ENCODE results near the gene PML.

GRCh38 chr15:73954188-73955145 is 40.0 kb upstream of the PML start:
- TF ChIP-seq EZH2 (optimal IDR thresholded peaks at IDR 0.05; ENCODE audit: low read depth, low read length) (no peak), EZH2phosphoT487 (IDR thresholded peaks at IDR 0.05; ENCODE audit: low read length) (no peak)
- TF ChIP-seq, protein P1, sequence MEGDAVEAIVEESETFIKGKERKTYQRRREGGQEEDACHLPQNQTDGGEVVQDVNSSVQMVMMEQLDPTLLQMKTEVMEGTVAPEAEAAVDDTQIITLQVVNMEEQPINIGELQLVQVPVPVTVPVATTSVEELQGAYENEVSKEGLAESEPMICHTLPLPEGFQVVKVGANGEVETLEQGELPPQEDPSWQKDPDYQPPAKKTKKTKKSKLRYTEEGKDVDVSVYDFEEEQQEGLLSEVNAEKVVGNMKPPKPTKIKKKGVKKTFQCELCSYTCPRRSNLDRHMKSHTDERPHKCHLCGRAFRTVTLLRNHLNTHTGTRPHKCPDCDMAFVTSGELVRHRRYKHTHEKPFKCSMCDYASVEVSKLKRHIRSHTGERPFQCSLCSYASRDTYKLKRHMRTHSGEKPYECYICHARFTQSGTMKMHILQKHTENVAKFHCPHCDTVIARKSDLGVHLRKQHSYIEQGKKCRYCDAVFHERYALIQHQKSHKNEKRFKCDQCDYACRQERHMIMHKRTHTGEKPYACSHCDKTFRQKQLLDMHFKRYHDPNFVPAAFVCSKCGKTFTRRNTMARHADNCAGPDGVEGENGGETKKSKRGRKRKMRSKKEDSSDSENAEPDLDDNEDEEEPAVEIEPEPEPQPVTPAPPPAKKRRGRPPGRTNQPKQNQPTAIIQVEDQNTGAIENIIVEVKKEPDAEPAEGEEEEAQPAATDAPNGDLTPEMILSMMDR (IDR thresholded peaks at IDR 0.05; ENCODE audit: low read length): no peak
